ENCODE measurements around the gene NASP.

NASP gene

GRCh38 chr1:45622524-45623394 is 38.9 kb downstream of the NASP start:
- TF ChIP-seq CTCF (IDR thresholded peaks at IDR 0.05; ENCODE audit: low read depth, low read length, missing control alignments): no peak
- H3K4me3 ChIP-seq (ENCODE audit: low read depth, low read length): no peak overlapping the region
- in situ Hi-C loops (cut with HindIII; ENCODE audit: low sequenced_read_pairs): no loop called here
- no peak for DNase-seq (ENCODE audit: low read depth)

GRCh38 chr1:45623972-45624371 is 40.1 kb downstream of the NASP start, which contains the start of gene CCDC17:
TSS of gene CCDC17 (minus strand) at chr1:45624054. CDS start at chr1:45623909, 145 bp downstream.
- DNase-seq (ENCODE audit: low read depth): no peak
- H3K4me3 ChIP-seq (ENCODE audit: low read depth, low read length): no peak within 1 kb of the TSS
- in situ Hi-C loops (cut with HindIII; ENCODE audit: low sequenced_read_pairs): no loop called here
- no peak for TF ChIP-seq CTCF (IDR thresholded peaks at IDR 0.05; ENCODE audit: low read depth, low read length, missing control alignments)

- in situ Hi-C loops (cut with HindIII; ENCODE audit: low sequenced_read_pairs): no loop called here
Measured at GRCh38 chr1:45629035-45629434, 45.2 kb downstream of the NASP start.

GRCh38 chr1:45630429-45630828 is 46.6 kb downstream of the NASP start:
- no peak overlapping the region for H3K4me3 ChIP-seq (ENCODE audit: low read depth, low read length)
- no peak for TF ChIP-seq CTCF (IDR thresholded peaks at IDR 0.05; ENCODE audit: low read depth, low read length, missing control alignments)
- in situ Hi-C loops (cut with HindIII; ENCODE audit: low sequenced_read_pairs): no loop called here
- no peak for DNase-seq (ENCODE audit: low read depth)

More at GRCh38 chr1:45629035-45629434, 45.2 kb downstream of the NASP start:
- TF ChIP-seq CTCF (IDR thresholded peaks at IDR 0.05; ENCODE audit: low read depth, low read length, missing control alignments): no peak
- H3K4me3 ChIP-seq (ENCODE audit: low read depth, low read length): no peak overlapping the region
- DNase-seq (ENCODE audit: low read depth): no peak

- in situ Hi-C loops (cut with HindIII; ENCODE audit: low sequenced_read_pairs): no loop called here
- TF ChIP-seq CTCF (IDR thresholded peaks at IDR 0.05; ENCODE audit: low read depth, low read length, missing control alignments): no peak
- H3K4me3 ChIP-seq (ENCODE audit: low read depth, low read length): no peak overlapping the region
- no peak for DNase-seq (ENCODE audit: low read depth)
Measured at GRCh38 chr1:45635211-45635610, 51.4 kb downstream of the NASP start.

- in situ Hi-C loops (cut with HindIII; ENCODE audit: low sequenced_read_pairs): no loop called here
- DNase-seq (ENCODE audit: low read depth): no peak
- TF ChIP-seq CTCF (IDR thresholded peaks at IDR 0.05; ENCODE audit: low read depth, low read length, missing control alignments): no peak
- H3K4me3 ChIP-seq (ENCODE audit: low read depth, low read length): no peak overlapping the region
Measured at GRCh38 chr1:45640293-45640692, 56.5 kb downstream of the NASP start.

Measured in astrocyte of the cerebellum (primary cell).